Transverse colon (tissue), 4 donors: ENCODE results near the gene KCNJ10. TPM values are rescaled to one million over a fixed set of nuclear protein-coding genes. Genes with fewer than 3 reads are reported as not detected.

ENCODE experiments used
- DNase-seq: peaks from one replicate; pipeline ENCODE4 v3.0.0-alpha.2; 2019
- H3K27ac ChIP-seq, 4 donors: fragments of 200-600 bp; sonication (generic); 2 replicates each; pipeline ENCODE4 v1.5.1; 2016 to 2018; ENCODE audit warnings: inconsistent platforms in 4 of 4
- H3K27me3 ChIP-seq: fragments of 200-600 bp; sonication (generic); 2 replicates; pipeline ENCODE4 v1.5.1; 2017; ENCODE audit warnings: inconsistent platforms
- H3K36me3 ChIP-seq, 4 donors: fragments of 200-600 bp; sonication (generic); 2 replicates each; pipeline ENCODE4 v1.5.1; 2017 to 2019; ENCODE audit warnings: inconsistent platforms in 4 of 4
- H3K4me1 ChIP-seq, 4 donors: fragments of 200-600 bp; sonication (generic); 2 replicates each; pipeline ENCODE4 v1.5.1; 2017 to 2020; ENCODE audit warnings: inconsistent platforms in 4 of 4
- H3K4me3 ChIP-seq, 4 donors: fragments of 200-600 bp; sonication (generic); 1 replicate in 1 of 4; 2 replicates in 3 of 4; pipeline versions ENCODE4 v1.5.1 to v1.6.1; 2017 to 2019; ENCODE audit warnings: inconsistent platforms in 4 of 4
- H3K9me3 ChIP-seq, 2 donors: fragments of 200-600 bp; sonication (generic); 2 replicates each; pipeline ENCODE4 v1.5.1; 2017 to 2019; ENCODE audit warnings: inconsistent platforms in 2 of 2
- CTCF ChIP-seq, 5 experiments: fragments of 200-600 bp in 3 of 5; fragments of 450-650 bp in 2 of 5; sonication (generic) in 3 of 5; IDR thresholded peaks; 1 replicate in 2 of 5; 2 replicates in 3 of 5; pipeline ENCODE4 v1.5.1; 2016 to 2017; ENCODE audit warnings: antibody characterized with exemption in 5 of 5, inconsistent platforms in 3 of 5, mild to moderate bottlenecking in 2 of 5, moderate library complexity in 1 of 5
- EP300 ChIP-seq: sonication (generic); formaldehyde crosslinking; IDR thresholded peaks from one replicate; pipeline ENCODE4 v1.6.1; 2017; ENCODE audit warnings: antibody characterized with exemption, low read depth
- POLR2A ChIP-seq: fragments of 450-650 bp; IDR thresholded peaks from one replicate; pipeline ENCODE4 v1.6.1; 2016; ENCODE audit warnings: antibody characterized with exemption, mild to moderate bottlenecking, moderate library complexity
- POLR2AphosphoS5 ChIP-seq, 3 donors: sonication (generic); formaldehyde crosslinking; IDR thresholded peaks; one replicate each; pipeline ENCODE4 v1.6.1; 2016; ENCODE audit warnings: antibody characterized with exemption in 3 of 3
- WGBS, 2 donors: methylation state at CpG; one replicate each; pipeline ENCODE4 v1.1.5; 2018; ENCODE audit warnings: low coverage in 1 of 2; 5-methylcytosine and 5-hydroxymethylcytosine counted together
- in situ Hi-C, 4 donors: fragments of 200-750 bp; cut with MboI; loops; one replicate each; pipeline versions ENCODE4 v1.15.0 to v1.15.1; 2017; ENCODE audit warnings: low sequenced_read_pairs in 3 of 4, low pct_ligation_motif_present in 1 of 4, low pct_unique_long_range_greater_than_20kb in 1 of 4
- intact Hi-C: fragments of 100-400 bp; cut with DNase I; formaldehyde crosslinking; loops from one replicate; pipeline ENCODE4 v1.15.1; 2023; ENCODE audit warnings: low total_unique reads
- total RNA-seq, 4 donors: library from RNA; depleted of rRNA; stranded (reverse); fragments of >200 nt; gene quantifications; one replicate each; pipeline ENCODE4 v1.1.0, GENCODE V29; 2016

KCNJ10 gene
- total RNA-seq, 4 donors from 2014 or later = not detected

- in situ Hi-C loops = no loop called here
- DNase-seq = no peak
- Histone ChIP-seq H3K36me3 (no peaks in the 10 kb centered on the region), H3K4me1 (peaks cover 6 to 16% (median 12%) of the 10 kb centered on the region in 4 donors), H3K27me3 (peaks cover 15% of the 10 kb centered on the region), H3K9me3 (no peaks in the 10 kb centered on the region), H3K27ac (no peak overlapping the region), H3K4me3 (no peak overlapping the region)
- intact Hi-C loops = no loop called here
- no peak for TF ChIP-seq POLR2A
- no peak for TF ChIP-seq CTCF (IDR thresholded peaks at IDR 0.05)
- no peak for TF ChIP-seq POLR2AphosphoS5 (IDR thresholded peaks at IDR 0.05)
- no peak for TF ChIP-seq EP300
These were observed 21.6 kb downstream of the KCNJ10 start for GRCh38 chr1:160048335-160048734.

GRCh38 chr1:160047111-160047991 is 22.6 kb downstream of the KCNJ10 start:
- peaks cover 10% of the 10 kb centered on the region for H3K27me3 ChIP-seq
- in situ Hi-C loops = no loop called here
- TF ChIP-seq CTCF (IDR thresholded peaks at IDR 0.05) (no peak), POLR2AphosphoS5 (IDR thresholded peaks at IDR 0.05) (no peak), EP300 (no peak), POLR2A (no peak)
- H3K27ac ChIP-seq = no peak overlapping the region
- intact Hi-C loops = loop anchor here (2.0 kb wide), 1 partner anchor 37 kb away; no protein-coding TSS in a partner anchor
- H3K4me1 ChIP-seq = peaks cover 6 to 16% (median 12%) of the 10 kb centered on the region in 4 donors
- H3K4me3 ChIP-seq = no peak overlapping the region
- WGBS, 2 donors = 66 to 67% methylated on average over 6 to 9 of the region's 9 CpGs
- no peaks in the 10 kb centered on the region for H3K9me3 ChIP-seq
- H3K36me3 ChIP-seq = no peaks in the 10 kb centered on the region
- no peak for DNase-seq

GRCh38 chr1:160046494-160047110 is 23.4 kb downstream of the KCNJ10 start:
- Histone ChIP-seq H3K36me3 (no peaks in the 10 kb centered on the region), H3K27ac (peak overlapping the region in 1 of 4 donors; percentile 31), H3K4me1 (peaks cover 6 to 16% (median 12%) of the 10 kb centered on the region in 4 donors), H3K27me3 (peaks cover 2% of the 10 kb centered on the region), H3K9me3 (no peaks in the 10 kb centered on the region), H3K4me3 (no peak overlapping the region)
- intact Hi-C loops (loop anchor here (2.0 kb wide), 1 partner anchor 38 kb away; no protein-coding TSS in a partner anchor), in situ Hi-C loops (no loop called here)
- DNase-seq = peak; percentile 50
- peak; percentile 61 to 72 (median 67) for TF ChIP-seq CTCF (IDR thresholded peaks at IDR 0.05)
- TF ChIP-seq POLR2AphosphoS5 (IDR thresholded peaks at IDR 0.05) = peak in 1 of 3 donors; percentile 39
- no peak for TF ChIP-seq POLR2A
- 4 to 60% methylated on average over 1 to 11 of the region's 11 CpGs for WGBS, 2 donors

GRCh38 chr1:160045653-160046052 is 24.3 kb downstream of the KCNJ10 start:
- Histone ChIP-seq H3K27ac (no peak overlapping the region), H3K36me3 (no peaks in the 10 kb centered on the region), H3K4me1 (peaks cover 6 to 16% (median 12%) of the 10 kb centered on the region in 4 donors), H3K9me3 (no peaks in the 10 kb centered on the region), H3K4me3 (no peak overlapping the region), H3K27me3 (no peaks in the 10 kb centered on the region)
- no peak for TF ChIP-seq POLR2AphosphoS5 (IDR thresholded peaks at IDR 0.05)
- no peak for TF ChIP-seq POLR2A
- TF ChIP-seq EP300 = no peak
- in situ Hi-C loops = no loop called here
- DNase-seq = no peak
- 36 to 41% methylated on average over 2 of the region's 2 CpGs for WGBS, 2 donors
- intact Hi-C loops = loop anchor here (2.0 kb wide), 1 partner anchor 39 kb away; no protein-coding TSS in a partner anchor
